Measurements from ENCODE around the gene DGKB. TPM values are rescaled to one million over a fixed set of nuclear protein-coding genes. Genes with fewer than 3 reads are reported as not detected.

DGKB gene
- total RNA-seq, 1 experiment from 2014 or later: not detected

DNA sequence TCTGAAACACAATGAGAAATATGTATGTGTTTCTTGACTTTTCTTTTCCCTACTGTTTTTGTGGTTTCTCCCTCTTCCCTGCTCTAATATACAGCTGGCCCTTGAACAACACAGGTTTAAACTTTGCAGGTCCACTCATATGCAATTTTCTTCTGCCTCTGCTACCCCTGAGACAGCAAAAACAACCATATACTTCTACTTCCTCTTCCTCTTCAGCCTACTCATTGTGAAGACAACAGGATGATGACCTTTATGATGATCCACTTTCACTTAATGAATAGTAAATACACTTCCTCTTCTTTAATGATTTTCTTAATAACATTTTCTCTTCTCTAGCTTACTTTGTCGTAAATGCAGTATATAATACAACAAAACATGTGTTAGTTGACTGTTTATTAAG lies 35.0 kb upstream of the DGKB start:
- intact Hi-C loops (cut with micrococcal nuclease; ENCODE audit: unreplicated experiment): no loop called here
- TF ChIP-seq, protein P1, sequence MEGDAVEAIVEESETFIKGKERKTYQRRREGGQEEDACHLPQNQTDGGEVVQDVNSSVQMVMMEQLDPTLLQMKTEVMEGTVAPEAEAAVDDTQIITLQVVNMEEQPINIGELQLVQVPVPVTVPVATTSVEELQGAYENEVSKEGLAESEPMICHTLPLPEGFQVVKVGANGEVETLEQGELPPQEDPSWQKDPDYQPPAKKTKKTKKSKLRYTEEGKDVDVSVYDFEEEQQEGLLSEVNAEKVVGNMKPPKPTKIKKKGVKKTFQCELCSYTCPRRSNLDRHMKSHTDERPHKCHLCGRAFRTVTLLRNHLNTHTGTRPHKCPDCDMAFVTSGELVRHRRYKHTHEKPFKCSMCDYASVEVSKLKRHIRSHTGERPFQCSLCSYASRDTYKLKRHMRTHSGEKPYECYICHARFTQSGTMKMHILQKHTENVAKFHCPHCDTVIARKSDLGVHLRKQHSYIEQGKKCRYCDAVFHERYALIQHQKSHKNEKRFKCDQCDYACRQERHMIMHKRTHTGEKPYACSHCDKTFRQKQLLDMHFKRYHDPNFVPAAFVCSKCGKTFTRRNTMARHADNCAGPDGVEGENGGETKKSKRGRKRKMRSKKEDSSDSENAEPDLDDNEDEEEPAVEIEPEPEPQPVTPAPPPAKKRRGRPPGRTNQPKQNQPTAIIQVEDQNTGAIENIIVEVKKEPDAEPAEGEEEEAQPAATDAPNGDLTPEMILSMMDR (conservative IDR thresholded peaks at IDR 0.05; ENCODE audit: low read depth, low read length): no peak
- no peak for TF ChIP-seq EZH2 (IDR thresholded peaks at IDR 0.05; ENCODE audit: borderline replicate concordance, low read depth, low read length, poor library complexity, severe bottlenecking)
- DNase-seq (ENCODE audit: low spot score): no peak
- BruUV-seq (replicated peaks): no TSS peak
- no peak overlapping the region for H3K4me3 ChIP-seq (ENCODE audit: low read depth, low read length, poor library complexity, severe bottlenecking)
- POLR2A ChIA-PET (ENCODE audit: low non-redundant PET): no interaction called here
- CTCF ChIA-PET: no interaction called here
- no peaks in the 10 kb centered on the region for H3K4me1 ChIP-seq (ENCODE audit: insufficient read depth, low read length, poor library complexity, severe bottlenecking)
- H3K27ac ChIP-seq (ENCODE audit: low read depth, low read length, poor library complexity, severe bottlenecking): no peak overlapping the region
- peaks cover 11% of the 10 kb centered on the region for H3K27me3 ChIP-seq (replicated peaks; ENCODE audit: insufficient read depth, low read depth, low read length, poor library complexity)
- H3K9me3 ChIP-seq (ENCODE audit: low read depth, low read length, poor library complexity, severe bottlenecking): no peaks in the 10 kb centered on the region
- H3K36me3 ChIP-seq (ENCODE audit: insufficient read depth, low read length, poor library complexity, severe bottlenecking): no peaks in the 10 kb centered on the region

DNA sequence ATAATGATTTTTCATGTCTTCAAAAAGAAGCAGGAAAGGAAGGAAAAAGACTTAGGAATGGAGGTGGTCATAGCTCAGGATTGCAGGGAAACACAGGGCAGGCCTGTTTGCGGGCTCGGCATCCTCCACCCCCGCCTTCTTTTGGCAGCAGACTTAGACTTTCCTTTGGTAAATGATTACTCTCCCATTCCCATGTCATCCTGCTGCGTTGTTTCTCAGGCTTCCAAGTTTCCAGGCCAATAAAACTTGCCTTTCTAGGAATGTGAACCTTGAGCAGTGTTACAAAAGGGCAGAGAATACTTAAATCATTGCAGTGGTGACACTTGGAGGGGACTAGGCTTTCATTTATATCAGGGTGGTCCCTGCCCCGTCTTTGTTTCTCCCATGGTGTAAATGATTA lies 34.0 kb upstream of the DGKB start:
- no peak for TF ChIP-seq EZH2 (IDR thresholded peaks at IDR 0.05; ENCODE audit: borderline replicate concordance, low read depth, low read length, poor library complexity, severe bottlenecking)
- TF ChIP-seq, protein P1 (conservative IDR thresholded peaks at IDR 0.05; ENCODE audit: low read depth, low read length): no peak
- POLR2A ChIA-PET (ENCODE audit: low non-redundant PET): no interaction called here
- intact Hi-C loops (cut with micrococcal nuclease; ENCODE audit: unreplicated experiment): no loop called here
- Histone ChIP-seq H3K9me3 (ENCODE audit: low read depth, low read length, poor library complexity, severe bottlenecking) (no peaks in the 10 kb centered on the region), H3K4me3 (ENCODE audit: low read depth, low read length, poor library complexity, severe bottlenecking) (no peak overlapping the region), H3K36me3 (ENCODE audit: insufficient read depth, low read length, poor library complexity, severe bottlenecking) (no peaks in the 10 kb centered on the region), H3K4me1 (ENCODE audit: insufficient read depth, low read length, poor library complexity, severe bottlenecking) (no peaks in the 10 kb centered on the region), H3K27ac (ENCODE audit: low read depth, low read length, poor library complexity, severe bottlenecking) (no peak overlapping the region), H3K27me3 (replicated peaks; ENCODE audit: insufficient read depth, low read depth, low read length, poor library complexity) (peaks cover 11% of the 10 kb centered on the region)
- CTCF ChIA-PET: no interaction called here
- BruUV-seq (replicated peaks): no TSS peak
- no peak for DNase-seq (ENCODE audit: low spot score)

DNA sequence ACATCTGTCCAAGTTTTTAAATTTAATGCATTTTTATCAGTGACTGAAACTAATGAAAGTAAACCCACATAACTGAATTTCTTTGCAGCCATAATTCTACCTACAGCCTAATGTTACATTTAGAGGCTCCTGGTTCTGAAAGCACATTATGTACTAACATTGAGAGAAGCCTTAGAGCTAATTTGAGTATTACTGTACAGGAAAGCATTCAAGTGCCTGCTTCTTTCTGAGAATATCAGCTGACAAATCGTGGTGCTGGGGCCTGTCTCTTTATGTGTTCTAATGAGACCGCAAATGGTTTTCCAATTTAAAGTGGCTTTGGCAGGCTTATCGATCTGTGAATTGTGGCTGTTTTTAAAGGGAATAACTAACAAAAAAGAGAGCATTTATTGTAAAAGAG lies 32.3 kb upstream of the DGKB start:
- Histone ChIP-seq H3K36me3 (ENCODE audit: insufficient read depth, low read length, poor library complexity, severe bottlenecking) (no peaks in the 10 kb centered on the region), H3K4me3 (ENCODE audit: low read depth, low read length, poor library complexity, severe bottlenecking) (no peak overlapping the region), H3K4me1 (ENCODE audit: insufficient read depth, low read length, poor library complexity, severe bottlenecking) (no peaks in the 10 kb centered on the region), H3K27me3 (replicated peaks; ENCODE audit: insufficient read depth, low read depth, low read length, poor library complexity) (peaks cover 11% of the 10 kb centered on the region), H3K27ac (ENCODE audit: low read depth, low read length, poor library complexity, severe bottlenecking) (no peak overlapping the region), H3K9me3 (ENCODE audit: low read depth, low read length, poor library complexity, severe bottlenecking) (no peaks in the 10 kb centered on the region)
- no peak for TF ChIP-seq EZH2 (IDR thresholded peaks at IDR 0.05; ENCODE audit: borderline replicate concordance, low read depth, low read length, poor library complexity, severe bottlenecking)
- TF ChIP-seq, protein P1 (conservative IDR thresholded peaks at IDR 0.05; ENCODE audit: low read depth, low read length): no peak
- BruUV-seq (replicated peaks): no TSS peak
- intact Hi-C loops (cut with micrococcal nuclease; ENCODE audit: unreplicated experiment): no loop called here
- ChIA-PET CTCF (no interaction called here), POLR2A (ENCODE audit: low non-redundant PET) (no interaction called here)
- no peak for DNase-seq (ENCODE audit: low spot score)
